Hematopoietic multipotent progenitor cell treated with erythropoietin and hydrocortisone succinate and interleukin-3 and kit ligand, for 8 days (in vitro differentiated cells): Measurements from ENCODE around the gene RHO.
"Not testable (repeated sequence)": the region's sequence is repeated elsewhere in the genome, so short reads cannot be mapped to it uniquely, and the experiment has no call there.

Experiments
- DNase-seq: peaks from one replicate; pipeline ENCODE4 v3.0.0-alpha.2; 2015

RHO gene

GRCh38 chr3:129528589-129529100 lies at the start of gene RHO:
Gene RHO (plus strand): TSS chr3:129528639. CDS start chr3:129528734, 95 bp downstream.
- no peak for DNase-seq

GRCh38 chr3:129481225-129481765 lies 47.1 kb upstream of the RHO start:
- peak; percentile 18 for DNase-seq

GRCh38 chr3:129481766-129482332 lies 46.6 kb upstream of the RHO start:
- DNase-seq: no peak

GRCh38 chr3:129482721-129483120 lies 45.7 kb upstream of the RHO start:
- DNase-seq: peak; percentile 35

GRCh38 chr3:129483870-129484269 lies 44.6 kb upstream of the RHO start:
- no peak for DNase-seq

- DNase-seq: not testable (repeated sequence)
These were observed 43.3 kb upstream of the RHO start for GRCh38 chr3:129485146-129485545.

- DNase-seq: no peak
These were observed 42.4 kb upstream of the RHO start for GRCh38 chr3:129485721-129486663.

- no peak for DNase-seq
These were observed 41.8 kb upstream of the RHO start for GRCh38 chr3:129486664-129487035.

GRCh38 chr3:129487183-129487867 lies 41.1 kb upstream of the RHO start:
- DNase-seq: no peak

- DNase-seq: not testable (repeated sequence)
These were observed 40.5 kb upstream of the RHO start for GRCh38 chr3:129487868-129488335.

GRCh38 chr3:129489258-129489657 lies 39.2 kb upstream of the RHO start:
- not testable (repeated sequence) for DNase-seq

- peak; percentile 82 for DNase-seq
These were observed 38.2 kb upstream of the RHO start for GRCh38 chr3:129490273-129490675.

- DNase-seq: not testable (repeated sequence)
These were observed 37.4 kb upstream of the RHO start for GRCh38 chr3:129491077-129491476.

- no peak for DNase-seq
These were observed 36.6 kb upstream of the RHO start for GRCh38 chr3:129491794-129492193.

- no peak for DNase-seq
These were observed 35.7 kb upstream of the RHO start for GRCh38 chr3:129492691-129493090.

GRCh38 chr3:129493206-129493605 lies 35.2 kb upstream of the RHO start:
- DNase-seq: no peak

- DNase-seq: not testable (repeated sequence)
These were observed 33.9 kb upstream of the RHO start for GRCh38 chr3:129494499-129494898.

GRCh38 chr3:129495006-129495639 lies 33.3 kb upstream of the RHO start:
- DNase-seq: not testable (repeated sequence)

- not testable (repeated sequence) for DNase-seq
These were observed 30.6 kb upstream of the RHO start for GRCh38 chr3:129497876-129498275.

- not testable (repeated sequence) for DNase-seq
These were observed 29.6 kb upstream of the RHO start for GRCh38 chr3:129498603-129499488.

- DNase-seq: not testable (repeated sequence)
These were observed 28.7 kb upstream of the RHO start for GRCh38 chr3:129499604-129500333.
